HEK293T (cell line): ENCODE measurements around the gene CACTIN.

ENCODE experiments used
- ARNT ChIP-seq: fragments of 450-650 bp; IDR thresholded peaks from 2 replicates; pipeline ENCODE4 v1.6.1; 2017; ENCODE audit warnings: mild to moderate bottlenecking
- BHLHE40 ChIP-seq: fragments of 450-650 bp; IDR thresholded peaks from 2 replicates; pipeline ENCODE4 v1.6.1; 2016; ENCODE audit warnings: mild to moderate bottlenecking, moderate library complexity, borderline replicate concordance
- CTBP1 ChIP-seq: fragments of 450-650 bp; IDR thresholded peaks from 2 replicates; pipeline ENCODE4 v1.6.1; 2016; ENCODE audit warnings: borderline replicate concordance
- ELF4 ChIP-seq: fragments of 450-650 bp; IDR thresholded peaks from 2 replicates; pipeline ENCODE4 v1.6.1; 2017; ENCODE audit warnings: antibody characterized with exemption
- NFRKB ChIP-seq: fragments of 450-650 bp; IDR thresholded peaks from 2 replicates; pipeline ENCODE4 v1.6.1; 2016; ENCODE audit warnings: mild to moderate bottlenecking, moderate library complexity
- SP1 ChIP-seq: fragments of 450-650 bp; IDR thresholded peaks from 2 replicates; pipeline ENCODE4 v1.6.1; 2017
- SUZ12 ChIP-seq: fragments of 450-650 bp; IDR thresholded peaks from 2 replicates; pipeline ENCODE4 v1.6.1; 2016; ENCODE audit warnings: mild to moderate bottlenecking

DNA sequence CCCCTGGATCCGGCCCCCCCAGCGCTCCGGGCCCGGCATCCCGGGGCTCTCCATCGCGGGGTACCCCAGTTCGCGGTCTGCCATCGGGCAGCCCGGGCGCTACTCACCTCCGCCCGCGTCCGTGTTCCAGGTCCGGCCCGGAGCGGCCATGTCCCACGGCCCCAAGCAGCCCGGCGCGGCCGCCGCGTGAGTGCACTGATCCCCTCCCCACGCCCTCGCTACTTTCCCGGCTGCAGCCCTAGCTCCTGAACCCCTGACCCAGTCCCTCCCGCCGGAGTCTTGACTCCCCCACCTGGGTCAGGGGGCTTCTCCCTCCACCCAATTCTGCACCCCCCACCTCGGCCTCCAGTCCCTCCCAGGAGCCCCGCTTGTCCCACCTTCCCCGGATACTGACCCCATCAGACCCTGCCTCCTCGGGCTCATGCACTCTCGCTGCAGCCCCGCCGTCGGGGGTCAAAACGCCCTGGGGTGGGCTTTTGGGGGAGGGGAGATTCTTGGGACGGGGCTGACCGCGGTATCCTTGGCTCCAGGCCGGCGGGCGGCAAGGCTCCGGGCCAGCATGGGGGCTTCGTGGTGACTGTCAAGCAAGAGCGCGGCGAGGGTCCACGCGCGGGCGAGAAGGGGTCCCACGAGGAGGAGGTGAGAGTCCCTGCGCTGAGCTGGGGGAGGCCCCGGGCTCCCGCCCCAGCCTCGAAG lies 53.3 kb downstream of the CACTIN start:
- TF ChIP-seq ELF4 (no peak), SP1 (no peak), SUZ12 (no peak), CTBP1 (no peak), NFRKB (no peak), ARNT (no peak), BHLHE40 (no peak)
